Measurements from ENCODE around the gene GSTK1.

DNA sequence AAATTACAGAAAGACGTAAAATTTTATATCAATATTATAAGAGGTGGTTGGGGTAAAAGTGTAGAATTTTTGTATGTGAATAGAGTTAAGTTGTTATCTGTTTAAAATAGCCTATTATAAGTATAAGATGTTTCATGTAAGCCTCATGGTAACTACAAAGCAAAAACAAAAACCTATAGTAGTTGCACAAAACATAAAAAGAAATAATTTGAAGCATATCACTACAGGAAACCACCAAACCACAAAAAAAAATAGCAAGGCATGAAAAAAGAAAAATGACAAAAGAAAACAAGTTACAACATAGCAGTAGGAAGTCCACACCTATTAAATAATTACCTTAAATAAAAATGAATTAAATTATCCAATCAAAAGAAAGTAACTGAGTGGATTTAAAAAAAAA, 12.4 kb upstream of the GSTK1 start:
- TF ChIP-seq, protein P1, sequence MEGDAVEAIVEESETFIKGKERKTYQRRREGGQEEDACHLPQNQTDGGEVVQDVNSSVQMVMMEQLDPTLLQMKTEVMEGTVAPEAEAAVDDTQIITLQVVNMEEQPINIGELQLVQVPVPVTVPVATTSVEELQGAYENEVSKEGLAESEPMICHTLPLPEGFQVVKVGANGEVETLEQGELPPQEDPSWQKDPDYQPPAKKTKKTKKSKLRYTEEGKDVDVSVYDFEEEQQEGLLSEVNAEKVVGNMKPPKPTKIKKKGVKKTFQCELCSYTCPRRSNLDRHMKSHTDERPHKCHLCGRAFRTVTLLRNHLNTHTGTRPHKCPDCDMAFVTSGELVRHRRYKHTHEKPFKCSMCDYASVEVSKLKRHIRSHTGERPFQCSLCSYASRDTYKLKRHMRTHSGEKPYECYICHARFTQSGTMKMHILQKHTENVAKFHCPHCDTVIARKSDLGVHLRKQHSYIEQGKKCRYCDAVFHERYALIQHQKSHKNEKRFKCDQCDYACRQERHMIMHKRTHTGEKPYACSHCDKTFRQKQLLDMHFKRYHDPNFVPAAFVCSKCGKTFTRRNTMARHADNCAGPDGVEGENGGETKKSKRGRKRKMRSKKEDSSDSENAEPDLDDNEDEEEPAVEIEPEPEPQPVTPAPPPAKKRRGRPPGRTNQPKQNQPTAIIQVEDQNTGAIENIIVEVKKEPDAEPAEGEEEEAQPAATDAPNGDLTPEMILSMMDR (IDR thresholded peaks at IDR 0.05), result no peak
- TF ChIP-seq POLR2A (IDR thresholded peaks at IDR 0.05), result no peak
